MM.1S (cell line): ENCODE data around the gene ZFP64.

Experiments used
- DNase-seq: peaks from one replicate; pipeline ENCODE4 v3.0.0-alpha.2; 2015
- H2AFZ ChIP-seq: fragments of 300-600 bp; sonication (generic); 2 replicates; pipeline ENCODE4 v1.6.0; 2016; ENCODE audit warnings: antibody characterized with exemption, low read length
- H3F3A ChIP-seq: fragments of 300-600 bp; sonication (generic); 2 replicates; pipeline ENCODE4 v1.6.1; 2016; ENCODE audit warnings: mild to moderate bottlenecking, antibody characterized with exemption, low read length, moderate library complexity, mixed read lengths; ENCODE audit not compliant: insufficient read depth
- H3K27ac ChIP-seq: fragments of 300-600 bp; sonication (generic); 2 replicates; pipeline ENCODE4 v1.5.1; 2016; ENCODE audit warnings: mild to moderate bottlenecking, low read length
- H3K27me3 ChIP-seq: fragments of 300-600 bp; sonication (generic); replicated peaks from 2 replicates; pipeline ENCODE4 v1.6.0; 2016; ENCODE audit warnings: low read length; ENCODE audit not compliant: insufficient read depth
- H3K36me3 ChIP-seq: fragments of 300-600 bp; sonication (generic); replicated peaks from 2 replicates; pipeline ENCODE4 v1.6.1; 2016; ENCODE audit warnings: mild to moderate bottlenecking, low read length, mixed read lengths; ENCODE audit not compliant: insufficient read depth
- H3K4me1 ChIP-seq: fragments of 300-600 bp; sonication (generic); 2 replicates; pipeline ENCODE4 v1.6.1; 2016; ENCODE audit warnings: low read length, mixed read lengths
- H3K4me2 ChIP-seq: fragments of 300-600 bp; sonication (generic); 2 replicates; pipeline ENCODE4 v1.6.0; 2016; ENCODE audit warnings: low read depth, low read length
- H3K4me3 ChIP-seq: fragments of 300-600 bp; sonication (generic); 2 replicates; pipeline ENCODE4 v1.5.1; 2016; ENCODE audit warnings: low read length, mixed read lengths
- H3K79me2 ChIP-seq: fragments of 300-600 bp; sonication (generic); 2 replicates; pipeline ENCODE4 v1.6.1; 2016; ENCODE audit warnings: mixed run types, low read length, mixed read lengths
- H3K9ac ChIP-seq: fragments of 300-600 bp; sonication (generic); 2 replicates; pipeline ENCODE4 v1.6.1; 2016; ENCODE audit warnings: low read length, mixed read lengths
- H3K9me2 ChIP-seq: fragments of 300-600 bp; sonication (generic); replicated peaks from 2 replicates; pipeline ENCODE4 v1.6.1; 2016; ENCODE audit warnings: mild to moderate bottlenecking, low read length, mixed read lengths; ENCODE audit not compliant: insufficient read depth
- H3K9me3 ChIP-seq: fragments of 300-600 bp; sonication (generic); replicated peaks from 2 replicates; pipeline ENCODE4 v1.6.1; 2016; ENCODE audit warnings: mild to moderate bottlenecking, low read length, mixed read lengths; ENCODE audit not compliant: insufficient read depth
- H4K20me1 ChIP-seq: fragments of 300-600 bp; sonication (generic); 2 replicates; pipeline ENCODE4 v1.6.1; 2016; ENCODE audit warnings: mild to moderate bottlenecking, low read length, moderate library complexity, mixed read lengths; ENCODE audit not compliant: insufficient read depth
- EZH2 ChIP-seq: fragments of 300-600 bp; sonication (generic); optimal IDR thresholded peaks from 2 replicates; pipeline ENCODE3; 2017; ENCODE audit warnings: low read depth, mild to moderate bottlenecking, antibody characterized with exemption, low read length, mixed read lengths
- EZH2phosphoT487 ChIP-seq: fragments of 300-600 bp; sonication (generic); IDR thresholded peaks from 2 replicates; pipeline ENCODE4 v1.6.1; 2018; ENCODE audit warnings: antibody characterized with exemption, low read length
- TF ChIP-seq, protein P1 (sequence below): fragments of 300-600 bp; sonication (generic); IDR thresholded peaks from 2 replicates; pipeline ENCODE4 v1.5.1; 2016; ENCODE audit warnings: antibody characterized with exemption, low read length, mixed read lengths

ZFP64 gene

DNA sequence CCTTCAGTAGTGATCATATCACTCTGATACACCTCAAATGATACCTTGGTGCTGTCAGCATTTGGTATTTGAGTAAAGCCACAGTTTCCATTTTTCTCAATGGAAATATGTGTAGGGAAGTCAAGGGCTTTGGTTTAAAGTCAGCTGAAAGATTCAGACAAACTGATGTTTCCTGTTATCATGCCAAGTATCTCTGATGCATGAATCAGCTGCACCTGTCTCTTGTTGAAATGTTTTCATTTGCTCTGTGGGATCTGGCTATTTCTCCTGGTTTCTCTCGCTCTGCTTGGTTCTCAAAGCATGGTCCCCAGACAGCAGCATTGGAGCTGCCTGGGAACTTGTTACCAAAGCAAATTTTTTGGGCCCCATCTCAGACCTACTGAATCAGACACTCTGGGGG is 23.5 kb downstream of the ZFP64 start:
- Histone ChIP-seq H3F3A (peaks cover 19% of the 10 kb centered on the region), H3K4me2 (no peak overlapping the region), H3K9me3 (no peaks in the 10 kb centered on the region), H3K4me3 (no peak overlapping the region), H3K79me2 (peaks cover 33% of the 10 kb centered on the region), H4K20me1 (no peaks in the 10 kb centered on the region), H3K27ac (peak overlapping the region; percentile 56; the same call in 1 of the 2 replicates), H3K27me3 (no peaks in the 10 kb centered on the region), H3K4me1 (peaks cover 31% of the 10 kb centered on the region), H3K9ac (no peak overlapping the region), H2AFZ (no peak overlapping the region), H3K36me3 (no peaks in the 10 kb centered on the region), H3K9me2 (no peaks in the 10 kb centered on the region)
- DNase-seq = peak; percentile 32
- TF ChIP-seq, protein P1, sequence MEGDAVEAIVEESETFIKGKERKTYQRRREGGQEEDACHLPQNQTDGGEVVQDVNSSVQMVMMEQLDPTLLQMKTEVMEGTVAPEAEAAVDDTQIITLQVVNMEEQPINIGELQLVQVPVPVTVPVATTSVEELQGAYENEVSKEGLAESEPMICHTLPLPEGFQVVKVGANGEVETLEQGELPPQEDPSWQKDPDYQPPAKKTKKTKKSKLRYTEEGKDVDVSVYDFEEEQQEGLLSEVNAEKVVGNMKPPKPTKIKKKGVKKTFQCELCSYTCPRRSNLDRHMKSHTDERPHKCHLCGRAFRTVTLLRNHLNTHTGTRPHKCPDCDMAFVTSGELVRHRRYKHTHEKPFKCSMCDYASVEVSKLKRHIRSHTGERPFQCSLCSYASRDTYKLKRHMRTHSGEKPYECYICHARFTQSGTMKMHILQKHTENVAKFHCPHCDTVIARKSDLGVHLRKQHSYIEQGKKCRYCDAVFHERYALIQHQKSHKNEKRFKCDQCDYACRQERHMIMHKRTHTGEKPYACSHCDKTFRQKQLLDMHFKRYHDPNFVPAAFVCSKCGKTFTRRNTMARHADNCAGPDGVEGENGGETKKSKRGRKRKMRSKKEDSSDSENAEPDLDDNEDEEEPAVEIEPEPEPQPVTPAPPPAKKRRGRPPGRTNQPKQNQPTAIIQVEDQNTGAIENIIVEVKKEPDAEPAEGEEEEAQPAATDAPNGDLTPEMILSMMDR = no peak
- TF ChIP-seq EZH2 (no peak), EZH2phosphoT487 (no peak)

DNA sequence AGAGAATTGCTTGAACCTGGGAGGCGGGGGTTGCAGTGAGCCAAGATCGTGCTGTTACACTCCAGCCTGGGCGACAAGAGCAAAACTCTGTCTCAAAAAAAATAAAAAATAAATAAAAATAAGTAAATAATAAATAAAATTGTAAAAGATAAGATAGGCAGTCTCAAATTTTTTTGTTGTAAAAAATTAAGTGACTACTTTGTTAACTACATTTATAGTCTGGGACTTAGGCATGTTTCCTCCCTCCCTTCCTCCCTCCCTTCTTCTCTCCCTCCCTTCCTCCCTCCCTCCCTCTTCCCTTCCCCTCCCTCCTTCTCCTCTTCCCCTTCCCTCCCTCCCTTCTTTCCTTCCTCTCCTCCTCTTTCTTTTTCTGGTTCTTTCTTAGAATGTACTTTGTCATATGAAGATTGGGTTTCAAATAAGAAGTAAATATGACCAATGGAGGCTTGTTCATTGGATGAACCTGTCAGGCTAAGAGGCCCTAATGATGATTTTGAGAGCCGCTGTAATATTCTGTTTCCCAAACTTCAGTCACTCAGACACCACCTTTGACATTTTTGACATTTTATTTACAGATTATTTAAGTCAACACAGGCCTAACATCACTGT is 24.2 kb downstream of the ZFP64 start:
- no peak for TF ChIP-seq EZH2phosphoT487
- TF ChIP-seq, protein P1 = no peak
- no peak for TF ChIP-seq EZH2
- H3K4me3 ChIP-seq = no peak overlapping the region
- no peak for DNase-seq
- peaks cover 12% of the 10 kb centered on the region for H3F3A ChIP-seq
- no peak overlapping the region for H2AFZ ChIP-seq
- no peak overlapping the region for H3K9ac ChIP-seq
- peaks cover 37% of the 10 kb centered on the region for H3K79me2 ChIP-seq
- no peak overlapping the region for H3K4me2 ChIP-seq
- H3K27ac ChIP-seq = no peak overlapping the region
- H3K36me3 ChIP-seq = no peaks in the 10 kb centered on the region
- no peaks in the 10 kb centered on the region for H3K9me2 ChIP-seq
- H3K9me3 ChIP-seq = no peaks in the 10 kb centered on the region
- H4K20me1 ChIP-seq = no peaks in the 10 kb centered on the region
- peaks cover 28% of the 10 kb centered on the region for H3K4me1 ChIP-seq
- no peaks in the 10 kb centered on the region for H3K27me3 ChIP-seq

DNA sequence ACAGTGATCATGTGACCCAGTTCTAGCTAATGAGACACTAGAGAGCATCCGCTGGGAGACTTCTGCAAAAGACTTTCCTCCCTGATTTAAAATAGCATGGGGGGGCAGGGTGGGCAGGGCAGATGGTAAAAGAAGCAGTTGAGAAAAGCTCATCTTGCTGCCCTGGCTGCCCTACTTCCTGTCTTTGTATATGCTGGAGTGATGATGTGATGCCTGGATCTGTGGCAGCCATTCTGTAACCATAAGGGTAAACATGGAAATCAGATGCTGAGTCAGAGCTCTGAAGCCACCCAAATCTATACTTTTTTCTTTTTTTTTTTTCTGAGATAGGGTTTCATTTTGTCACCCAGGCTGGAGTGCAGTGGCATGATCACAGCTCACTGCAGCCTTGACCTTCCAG is 25.4 kb downstream of the ZFP64 start:
- no peak for DNase-seq
- Histone ChIP-seq H3K9ac (no peak overlapping the region), H3K4me1 (peaks cover 27% of the 10 kb centered on the region), H3K27ac (no peak overlapping the region), H3K79me2 (peaks cover 28% of the 10 kb centered on the region), H3K9me2 (no peaks in the 10 kb centered on the region), H3K4me3 (no peak overlapping the region), H2AFZ (no peak overlapping the region), H4K20me1 (no peaks in the 10 kb centered on the region), H3K9me3 (no peaks in the 10 kb centered on the region), H3K4me2 (no peak overlapping the region), H3K27me3 (no peaks in the 10 kb centered on the region), H3F3A (peaks cover 14% of the 10 kb centered on the region), H3K36me3 (no peaks in the 10 kb centered on the region)
- no peak for TF ChIP-seq EZH2phosphoT487
- TF ChIP-seq EZH2 = no peak
- TF ChIP-seq, protein P1 = no peak
